ENCODE results near the gene LCK. TPM values are rescaled to one million over a fixed set of nuclear protein-coding genes. Genes with fewer than 3 reads are reported as not detected.

The LCK gene
- total and polyA plus RNA-seq, 2 of the 8 experiments (the other 6 are each of a cell fraction or from before 2014, with no cell fraction given): 75.3 to 122 TPM

- FAIRE-seq: no peak
- Histone ChIP-seq H4K91ac (replicated peaks; ENCODE audit: insufficient read length, low read length) (no peak overlapping the region), H3K27me3 (replicated peaks in 1 of 4; ENCODE audit: control insufficient read depth in 3 of 4, extremely low read depth in 1 of 4, insufficient read depth in 3 of 4, low read length in 3 of 4) (no peaks in the 10 kb centered on the region; a peak in 1 of 7 replicates), H3K36me3 (ENCODE audit: control insufficient read depth in 2 of 4, insufficient read depth in 4 of 4, low read length in 3 of 4) (no peaks in the 10 kb centered on the region), H2BK12ac (ENCODE audit: low read depth, low read length) (peak overlapping the region; percentile 68; the same call in 1 of the 2 replicates), H3K4ac (replicated peaks; ENCODE audit: insufficient read length, low read depth, low read length) (no peak overlapping the region), H2BK5ac (ENCODE audit: low read depth, low read length) (peak overlapping the region; percentile 52; the same call in 1 of the 2 replicates), H3K18ac (ENCODE audit: extremely low read depth, low read length) (no peak overlapping the region; the same call in 1 of the 2 replicates), H3K79me1 (ENCODE audit: low read depth, low read length) (no peaks in the 10 kb centered on the region), H3K14ac (ENCODE audit: insufficient read length) (no peak overlapping the region), H2AK5ac (ENCODE audit: low read depth, low read length) (no peak overlapping the region), H2BK20ac (ENCODE audit: low read length) (no peak overlapping the region), H2AFZ (ENCODE audit: low read length) (no peak overlapping the region), H3K23ac (ENCODE audit: insufficient read length) (no peak overlapping the region), H2BK15ac (ENCODE audit: low read length) (no peak overlapping the region; the same call in 1 of the 2 replicates), H3K4me3 (ENCODE audit: extremely low read depth in 1 of 4, insufficient read depth in 2 of 4, low read depth in 3 of 4, low read length in 4 of 4) (no peak overlapping the region), H4K8ac (ENCODE audit: extremely low read depth, insufficient read depth, low read length) (no peak overlapping the region), H4K5ac (ENCODE audit: insufficient read length, low read depth, low read length) (no peak overlapping the region), H3K9me3 (ENCODE audit: insufficient read depth in 2 of 2, low read depth in 1 of 2, low read length in 1 of 2) (no peaks in the 10 kb centered on the region), H3K56ac (replicated peaks; ENCODE audit: insufficient read length, low read depth, low read length) (no peak overlapping the region), H3K9ac (replicated peaks in 1 of 4; ENCODE audit: extremely low read depth in 1 of 4, low read depth in 3 of 4, low read length in 3 of 4) (no peak overlapping the region; a peak in 1 of 7 replicates), H3K27ac (ENCODE audit: low read depth, low read length) (no peak overlapping the region), H3K79me2 (ENCODE audit: control insufficient read depth in 1 of 2, insufficient read depth in 2 of 2, low read length in 2 of 2) (no peaks in the 10 kb centered on the region), H3K23me2 (ENCODE audit: low read depth, low read length) (peaks cover 4% of the 10 kb centered on the region; the same call in 1 of the 2 replicates), H4K20me1 (replicated peaks in 1 of 2; ENCODE audit: control insufficient read depth in 1 of 2, insufficient read depth in 2 of 2, low read length in 2 of 2) (no peaks in the 10 kb centered on the region), H3K4me1 (replicated peaks in 1 of 4; ENCODE audit: control insufficient read depth in 3 of 4, insufficient read depth in 4 of 4, low read length in 3 of 4) (peaks cover 7 to 13% (median 10%) of the 10 kb centered on the region in 4 experiments), H3K4me2 (ENCODE audit: insufficient read depth in 1 of 2, low read depth in 2 of 2, low read length in 2 of 2) (no peak overlapping the region), H2BK120ac (replicated peaks; ENCODE audit: low read depth, low read length) (no peak overlapping the region)
- no peak for DNase-seq (ENCODE audit: low read depth in 1 of 2, low spot score in 2 of 2)
- TF ChIP-seq TBP (IDR thresholded peaks at IDR 0.05; ENCODE audit: low read depth, low read length): no peak
- no peak for TF ChIP-seq RBBP5 (IDR thresholded peaks at IDR 0.05; ENCODE audit: borderline replicate concordance, low read depth, low read length)
- TF ChIP-seq CBX5 (IDR thresholded peaks at IDR 0.05; ENCODE audit: low read depth, low read length): no peak
- no peak for TF ChIP-seq EGR1 (IDR thresholded peaks at IDR 0.05; ENCODE audit: borderline replicate concordance, low read depth, low read length)
- 86% methylated on average over 11 of the region's 12 CpGs; no CpG with 5 or more reads in 1 of the 2 experiments for WGBS, 2 experiments (ENCODE audit: extremely low coverage in 1 of 2, insufficient coverage in 1 of 2, insufficient read length in 1 of 2, insufficient replicate concordance in 2 of 2, low coverage in 1 of 2, low lambda C conversion rate in 2 of 2, missing lambda C conversion rate in 1 of 2)
- ChIA-PET CTCF (ENCODE audit: partially characterized antibody) (interaction anchor here (0.9 to 6.1 kb wide), 18 partner anchors 11 to 105 kb away, joined by 3 to 66 read pairs (median 6); partner anchors contain the start of genes CCDC28B and HDAC1), POLR2A (ENCODE audit: partially characterized antibody) (interaction anchor here (1.5 to 6.6 kb wide), 4 partner anchors 27 to 104 kb away, joined by 3 to 50 read pairs (median 17); partner anchors contain the start of gene MARCKSL1)
Observed at GRCh38 chr1:32247452-32247851, 3.6 kb upstream of the LCK start.
